Fibroblast of lung (primary cell): ENCODE results near the gene DNER. TPM values are rescaled to one million over a fixed set of nuclear protein-coding genes. Genes with fewer than 3 reads are reported as not detected.
"Not testable (repeated sequence)": the region's sequence is repeated elsewhere in the genome, so short reads cannot be mapped to it uniquely, and the experiment has no call there.

Experiments used
- DNase-seq, 2 donors: peaks; one replicate each; pipeline versions ENCODE4 v3.0.0 to v3.0.0-alpha.2; 2010; ENCODE audit warnings: low read depth in 2 of 2
- H2AFZ ChIP-seq: 2 replicates; pipeline ENCODE4 v1.5.1; 2012; ENCODE audit warnings: low read length, control low read depth, inconsistent platforms
- H3K27ac ChIP-seq: 2 replicates; pipeline ENCODE4 v1.5.1; 2011; ENCODE audit warnings: low read length, control low read depth; ENCODE audit not compliant: insufficient read depth
- H3K27me3 ChIP-seq: 2 replicates; pipeline ENCODE4 v1.5.1; 2011; ENCODE audit warnings: mild to moderate bottlenecking, low read length; ENCODE audit not compliant: control insufficient read depth, insufficient read depth
- H3K36me3 ChIP-seq: 2 replicates; pipeline ENCODE4 v1.5.1; 2011; ENCODE audit warnings: low read length; ENCODE audit not compliant: control insufficient read depth, insufficient read depth
- H3K4me1 ChIP-seq: 2 replicates; pipeline ENCODE4 v1.5.1; 2011; ENCODE audit warnings: low read length; ENCODE audit not compliant: control insufficient read depth, insufficient read depth; ENCODE audit errors: extremely low read depth
- H3K4me2 ChIP-seq: 2 replicates; pipeline ENCODE4 v1.5.1; 2011; ENCODE audit warnings: low read length, control low read depth; ENCODE audit not compliant: insufficient read depth; ENCODE audit errors: extremely low read depth
- H3K4me3 ChIP-seq, 4 experiments: fragments of 200-600 bp in 1 of 4; sonication (generic) in 1 of 4; replicated peaks in 1 of 4; 2 replicates each; pipeline ENCODE4 v1.5.1; 2011 to 2016; ENCODE audit warnings: low read length in 4 of 4, low read depth in 3 of 4, mild to moderate bottlenecking in 3 of 4, control low read depth in 2 of 4, inconsistent platforms in 1 of 4, mixed read lengths in 1 of 4; ENCODE audit not compliant: insufficient read depth in 1 of 4; ENCODE audit errors: control extremely low read depth in 1 of 4
- H3K79me2 ChIP-seq: 2 replicates; pipeline ENCODE4 v1.5.1; 2012; ENCODE audit warnings: mild to moderate bottlenecking, low read length, inconsistent platforms; ENCODE audit not compliant: control insufficient read depth, insufficient read depth
- H3K9ac ChIP-seq: 2 replicates; pipeline ENCODE4 v1.5.1; 2011; ENCODE audit warnings: mild to moderate bottlenecking, low read length, control low read depth; ENCODE audit not compliant: insufficient read depth
- H3K9me3 ChIP-seq: 2 replicates; pipeline ENCODE4 v1.5.1; 2012; ENCODE audit warnings: low read depth, low read length; ENCODE audit not compliant: control insufficient read depth, insufficient read depth
- H4K20me1 ChIP-seq: 2 replicates; pipeline ENCODE4 v1.5.1; 2011; ENCODE audit warnings: low read length; ENCODE audit not compliant: control insufficient read depth, insufficient read depth; ENCODE audit errors: extremely low read depth
- CTCF ChIP-seq, 2 donors: IDR thresholded peaks in 1 of 2; conservative IDR thresholded peaks in 1 of 2; 1 replicate in 1 of 2; 2 replicates in 1 of 2; pipeline ENCODE4 v1.5.1; 2011 to 2012; ENCODE audit warnings: low read length in 2 of 2, control low read depth in 1 of 2, inconsistent platforms in 1 of 2, low read depth in 1 of 2, mild to moderate bottlenecking in 1 of 2
- EZH2 ChIP-seq: IDR thresholded peaks from 2 replicates; pipeline ENCODE4 v1.5.1; 2012; ENCODE audit warnings: low read length, control low read depth, mild to moderate bottlenecking; ENCODE audit errors: missing control alignments
- polyA plus RNA-seq, 2 donors: library from polyadenylated mRNA; depleted of rRNA in 1 of 2; stranded (reverse) in 1 of 2; unstranded in 1 of 2; fragments of >200 nt; gene quantifications; 2 replicates each; pipeline ENCODE4 v1.2.1, GENCODE V29; 2011 to 2012; ENCODE audit warnings: missing spikeins in 1 of 2
- total RNA-seq: library from RNA; depleted of rRNA; stranded (reverse); fragments of >200 nt; gene quantifications from 2 replicates; pipeline ENCODE4 v1.2.1, GENCODE V29; 2014

The DNER gene
- total and polyA plus RNA-seq, 2 donors (not counting 1 experiment from before 2014, with no cell fraction given) = 0.33 to 0.43 TPM

GRCh38 chr2:229695961-229696360, 18.4 kb downstream of the DNER start:
- Histone ChIP-seq H3K27me3 (no peaks in the 10 kb centered on the region), H2AFZ (no peak overlapping the region), H3K4me1 (no peaks in the 10 kb centered on the region), H3K9me3 (no peaks in the 10 kb centered on the region), H3K4me3 (no peak overlapping the region), H4K20me1 (no peaks in the 10 kb centered on the region), H3K36me3 (no peaks in the 10 kb centered on the region), H3K79me2 (no peaks in the 10 kb centered on the region), H3K4me2 (no peak overlapping the region), H3K27ac (no peak overlapping the region), H3K9ac (no peak overlapping the region)
- DNase-seq = no peak
- TF ChIP-seq EZH2 (no peak), CTCF (conservative IDR thresholded peaks at IDR 0.05 in 1 of 2, IDR thresholded peaks at IDR 0.05 in 1 of 2; ENCODE audit: low read depth in 1 of 2, low read length in 2 of 2) (no peak)

- not testable (repeated sequence) for H3K36me3 ChIP-seq
Measured at GRCh38 chr2:229693845-229694244, 20.5 kb downstream of the DNER start.

GRCh38 chr2:229691631-229692030, 22.7 kb downstream of the DNER start:
- Histone ChIP-seq H2AFZ (no peak overlapping the region), H3K36me3 (no peaks in the 10 kb centered on the region), H3K9me3 (no peaks in the 10 kb centered on the region), H3K9ac (no peak overlapping the region), H3K4me1 (no peaks in the 10 kb centered on the region), H3K27me3 (no peaks in the 10 kb centered on the region), H3K79me2 (no peaks in the 10 kb centered on the region), H3K4me2 (no peak overlapping the region), H3K4me3 (no peak overlapping the region), H4K20me1 (no peaks in the 10 kb centered on the region), H3K27ac (no peak overlapping the region)
- TF ChIP-seq EZH2 = no peak
- no peak for TF ChIP-seq CTCF (conservative IDR thresholded peaks at IDR 0.05 in 1 of 2, IDR thresholded peaks at IDR 0.05 in 1 of 2; ENCODE audit: low read depth in 1 of 2, low read length in 2 of 2)
- no peak for DNase-seq

More at GRCh38 chr2:229693845-229694244, 20.5 kb downstream of the DNER start:
- not testable (repeated sequence) for H3K4me1 ChIP-seq, H3K79me2 ChIP-seq, H3K4me2 ChIP-seq, H3K9ac ChIP-seq, H3K27ac ChIP-seq, H4K20me1 ChIP-seq, H2AFZ ChIP-seq, DNase-seq, H3K27me3 ChIP-seq, H3K4me3 ChIP-seq, H3K9me3 ChIP-seq
